Astrocyte (in vitro differentiated cells and primary cell): Measurements from ENCODE around the gene OSER1. TPM values are rescaled to one million over a fixed set of nuclear protein-coding genes. Genes with fewer than 3 reads are reported as not detected.

Source experiments
- DNase-seq: peaks from one replicate; pipeline ENCODE4 v3.0.0-alpha.2; 2010; ENCODE audit warnings: low read depth
- FAIRE-seq: peaks from 2 replicates; lab custom pipeline; 2011; peaks lifted over from hg19 to GRCh38; lab: Jason Lieb, UNC
- H2AFZ ChIP-seq: 2 replicates; pipeline ENCODE4 v1.6.0; 2012; ENCODE audit warnings: low read depth, low read length, inconsistent platforms
- H3K27ac ChIP-seq: 2 replicates; pipeline ENCODE4 v1.5.1; 2011; ENCODE audit warnings: low read depth, low read length, inconsistent platforms
- H3K27me3 ChIP-seq: 2 replicates; pipeline ENCODE4 v1.6.0; 2011; ENCODE audit warnings: low read length, inconsistent platforms; ENCODE audit not compliant: insufficient read depth
- H3K36me3 ChIP-seq: 2 replicates; pipeline ENCODE4 v1.5.1; 2011; ENCODE audit warnings: low read length, inconsistent platforms; ENCODE audit not compliant: insufficient read depth
- H3K4me1 ChIP-seq: 2 replicates; pipeline ENCODE4 v1.5.1; 2011; ENCODE audit warnings: low read length, inconsistent platforms; ENCODE audit not compliant: insufficient read depth
- H3K4me2 ChIP-seq: 2 replicates; pipeline ENCODE4 v1.6.0; 2012; ENCODE audit warnings: low read length, inconsistent platforms
- H3K4me3 ChIP-seq: 2 replicates; pipeline ENCODE4 v1.5.1; 2011; ENCODE audit warnings: low read depth, mild to moderate bottlenecking, low read length, inconsistent platforms; ENCODE audit not compliant: insufficient read depth
- H3K79me2 ChIP-seq: 2 replicates; pipeline ENCODE4 v1.6.0; 2012; ENCODE audit warnings: mild to moderate bottlenecking, low read length, inconsistent platforms; ENCODE audit not compliant: insufficient read depth
- H3K9ac ChIP-seq: 2 replicates; pipeline ENCODE4 v1.6.0; 2012; ENCODE audit warnings: mild to moderate bottlenecking, low read length, inconsistent platforms
- H3K9me3 ChIP-seq: 2 replicates; pipeline ENCODE4 v1.5.1; 2012; ENCODE audit warnings: low read depth, mild to moderate bottlenecking, low read length, inconsistent platforms; ENCODE audit not compliant: insufficient read depth
- H4K20me1 ChIP-seq: 2 replicates; pipeline ENCODE4 v1.6.0; 2012; ENCODE audit warnings: low read length, inconsistent platforms; ENCODE audit not compliant: insufficient read depth
- H3K27ac Mint-ChIP-seq: one replicate; pipeline ENCODE4 v1.8.0; 2021; ENCODE audit warnings: mild to moderate bottlenecking, mixed read lengths; ENCODE audit not compliant: unreplicated experiment
- H3K27me3 Mint-ChIP-seq: one replicate; pipeline ENCODE4 v1.8.0; 2021; ENCODE audit warnings: low read depth, mixed read lengths; ENCODE audit not compliant: unreplicated experiment
- H3K36me3 Mint-ChIP-seq: one replicate; pipeline ENCODE4 v1.8.0; 2021; ENCODE audit warnings: low read depth, mixed read lengths; ENCODE audit not compliant: unreplicated experiment
- H3K4me1 Mint-ChIP-seq: one replicate; pipeline ENCODE4 v1.8.0; 2021; ENCODE audit warnings: low read depth, mixed read lengths; ENCODE audit not compliant: unreplicated experiment
- H3K4me3 Mint-ChIP-seq: one replicate; pipeline ENCODE4 v1.8.0; 2021; ENCODE audit warnings: mild to moderate bottlenecking, moderate library complexity, mixed read lengths; ENCODE audit not compliant: unreplicated experiment
- H3K9me3 Mint-ChIP-seq: one replicate; pipeline ENCODE4 v1.8.0; 2021; ENCODE audit warnings: mild to moderate bottlenecking, mixed read lengths; ENCODE audit not compliant: unreplicated experiment
- CTCF ChIP-seq: IDR thresholded peaks from 2 replicates; pipeline ENCODE4 v1.5.1; 2011; ENCODE audit warnings: low read depth, mild to moderate bottlenecking, inconsistent platforms, low read length, moderate library complexity; ENCODE audit not compliant: insufficient read depth
- EZH2 ChIP-seq: IDR thresholded peaks from 2 replicates; pipeline ENCODE4 v1.6.1; 2012; ENCODE audit warnings: mild to moderate bottlenecking, low read length, inconsistent platforms; ENCODE audit not compliant: insufficient read depth
- total RNA-seq: library from RNA; stranded (reverse); gene quantifications from 2 replicates; pipeline ENCODE4 v1.2.1, GENCODE V29; 2021

The OSER1 gene
- total RNA-seq, 1 donor from 2014 or later = 30.9 TPM

GRCh38 chr20:44222633-44223368 is 12.2 kb upstream of the OSER1 start:
- Histone ChIP-seq H3K79me2 (no peaks in the 10 kb centered on the region), H3K36me3 (no peaks in the 10 kb centered on the region), H3K4me3 (no peak overlapping the region), H3K4me1 (no peaks in the 10 kb centered on the region), H2AFZ (no peak overlapping the region), H3K27me3 (no peaks in the 10 kb centered on the region), H3K9ac (no peak overlapping the region), H3K4me2 (no peak overlapping the region), H3K27ac (no peak overlapping the region), H3K9me3 (no peaks in the 10 kb centered on the region), H4K20me1 (no peaks in the 10 kb centered on the region)
- Mint-ChIP-seq H3K27me3 (peaks cover 4% of the 10 kb centered on the region), H3K27ac (no peak overlapping the region), H3K4me3 (no peak overlapping the region), H3K9me3 (no peaks in the 10 kb centered on the region), H3K36me3 (no peaks in the 10 kb centered on the region), H3K4me1 (peaks cover 20% of the 10 kb centered on the region)
- no peak for FAIRE-seq
- TF ChIP-seq CTCF (no peak), EZH2 (no peak)
- DNase-seq = no peak

GRCh38 chr20:44222027-44222426 is 11.5 kb upstream of the OSER1 start:
- no peaks in the 10 kb centered on the region for H3K4me1 ChIP-seq
- no peaks in the 10 kb centered on the region for H3K27me3 ChIP-seq
- Mint-ChIP-seq H3K4me3 (no peak overlapping the region), H3K27ac (no peak overlapping the region), H3K9me3 (no peaks in the 10 kb centered on the region), H3K4me1 (peaks cover 27% of the 10 kb centered on the region), H3K27me3 (peaks cover 4% of the 10 kb centered on the region), H3K36me3 (no peaks in the 10 kb centered on the region)
- TF ChIP-seq CTCF = no peak
- TF ChIP-seq EZH2 = no peak
- FAIRE-seq (no peak), DNase-seq (no peak)
- H3K9me3 ChIP-seq = no peaks in the 10 kb centered on the region
- no peak overlapping the region for H3K4me3 ChIP-seq
- H3K36me3 ChIP-seq = no peaks in the 10 kb centered on the region
- H4K20me1 ChIP-seq = no peaks in the 10 kb centered on the region
- no peaks in the 10 kb centered on the region for H3K79me2 ChIP-seq
- H2AFZ ChIP-seq = no peak overlapping the region
- no peak overlapping the region for H3K4me2 ChIP-seq
- H3K9ac ChIP-seq = no peak overlapping the region
- H3K27ac ChIP-seq = no peak overlapping the region

GRCh38 chr20:44221368-44221954 is 10.9 kb upstream of the OSER1 start:
- no peaks in the 10 kb centered on the region for H4K20me1 ChIP-seq
- no peak for DNase-seq
- H3K27ac ChIP-seq = no peak overlapping the region
- no peaks in the 10 kb centered on the region for H3K9me3 ChIP-seq
- no peaks in the 10 kb centered on the region for H3K36me3 Mint-ChIP-seq
- H3K9me3 Mint-ChIP-seq = no peaks in the 10 kb centered on the region
- H3K79me2 ChIP-seq = no peaks in the 10 kb centered on the region
- no peak overlapping the region for H2AFZ ChIP-seq
- H3K4me2 ChIP-seq = no peak overlapping the region
- TF ChIP-seq EZH2 (no peak), CTCF (no peak)
- H3K27me3 Mint-ChIP-seq = peaks cover 4% of the 10 kb centered on the region
- FAIRE-seq = no peak
- H3K4me1 Mint-ChIP-seq = peaks cover 27% of the 10 kb centered on the region
- no peak overlapping the region for H3K4me3 ChIP-seq
- no peaks in the 10 kb centered on the region for H3K27me3 ChIP-seq
- no peak overlapping the region for H3K4me3 Mint-ChIP-seq
- H3K9ac ChIP-seq = no peak overlapping the region
- H3K27ac Mint-ChIP-seq = no peak overlapping the region
- H3K4me1 ChIP-seq = no peaks in the 10 kb centered on the region
- H3K36me3 ChIP-seq = no peaks in the 10 kb centered on the region
